GM12878 (cell line): ENCODE results near the gene MOV10L1. TPM values are rescaled to one million over a fixed set of nuclear protein-coding genes. Genes with fewer than 3 reads are reported as not detected.

Source experiments
- ATAC-seq: fragments of 200-7000 bp; cut with Tn5 transposase; 3 replicates; pipeline ENCODE4 v1.9.1; 2020; ENCODE audit warnings: mild to moderate bottlenecking, moderate library complexity
- BruUV-seq: library from RNA; stranded (reverse); fragments of 400-500 nt; replicated peaks from 2 replicates; lab custom pipeline; 2021; lab: Mats Ljungman, UMichigan
- CTCF ChIA-PET: fragments of 300-600 bp; sonication (Branson Sonifier 250); formaldehyde crosslinking; extraction: SDS; loops from one replicate; lab custom pipeline; 2021; ENCODE audit warnings: inconsistent platforms; lab: Yijun Ruan, JAX
- POLR2A ChIA-PET: fragments of 350-600 bp; formaldehyde crosslinking; extraction: SDS; loops from one replicate; lab custom pipeline; 2021; ENCODE audit warnings: inconsistent platforms; lab: Charles Lee
- RAD21 ChIA-PET: fragments of 300-600 bp; sonication (Branson Sonifier 250); formaldehyde crosslinking; loops from one replicate; lab custom pipeline; 2023; ENCODE audit warnings: antibody characterized with exemption; ENCODE audit not compliant: unreplicated experiment; lab: Charles Lee
- SMC1A ChIA-PET: fragments of 300-600 bp; sonication (Branson Sonifier 250); formaldehyde crosslinking; loops from one replicate; lab custom pipeline; 2023; ENCODE audit not compliant: unreplicated experiment, uncharacterized antibody; lab: Charles Lee
- DNase-seq: peaks from one replicate; pipeline ENCODE4 v3.0.0-alpha.2; 2011; ENCODE audit warnings: low read depth, low spot score
- FAIRE-seq: peaks from 3 replicates; lab custom pipeline; 2011; peaks lifted over from hg19 to GRCh38; lab: Jason Lieb, UNC
- H2AFZ ChIP-seq: 2 replicates; pipeline ENCODE4 v1.6.0; 2011; ENCODE audit warnings: low read depth, low read length, control low read depth; ENCODE audit not compliant: control insufficient read depth
- H3K27ac ChIP-seq: 2 replicates; pipeline ENCODE4 v1.5.1; 2011; ENCODE audit warnings: control low read depth; ENCODE audit not compliant: control insufficient read depth, insufficient read depth
- H3K27me3 ChIP-seq, 2 experiments: replicated peaks in 1 of 2; 2 replicates each; pipeline versions ENCODE4 v1.6.0 to v1.6.1; 2011; ENCODE audit warnings: low read length in 1 of 2; ENCODE audit not compliant: control insufficient read depth in 2 of 2, insufficient read depth in 2 of 2
- H3K36me3 ChIP-seq, 2 experiments: 2 replicates each; pipeline ENCODE4 v1.5.1; 2011; ENCODE audit warnings: low read length in 1 of 2; ENCODE audit not compliant: control insufficient read depth in 2 of 2, insufficient read depth in 2 of 2
- H3K4me1 ChIP-seq: 2 replicates; pipeline ENCODE4 v1.6.1; 2011; ENCODE audit warnings: mild to moderate bottlenecking, low read length, moderate library complexity, mixed read lengths; ENCODE audit not compliant: control insufficient read depth, insufficient read depth
- H3K4me2 ChIP-seq: 2 replicates; pipeline ENCODE4 v1.6.0; 2011; ENCODE audit warnings: control low read depth; ENCODE audit not compliant: control insufficient read depth, insufficient read depth
- H3K4me3 ChIP-seq: fragments of 200-600 bp; sonication (generic); 2 replicates; pipeline ENCODE4 v1.5.1; 2016
- H3K79me2 ChIP-seq: 2 replicates; pipeline ENCODE4 v1.6.0; 2011; ENCODE audit warnings: low read length; ENCODE audit not compliant: control insufficient read depth, insufficient read depth
- H3K9ac ChIP-seq: 2 replicates; pipeline ENCODE4 v1.8.0; 2011; ENCODE audit warnings: low read length, control low read depth, mixed read lengths; ENCODE audit not compliant: control insufficient read depth, insufficient read depth
- H3K9me3 ChIP-seq: replicated peaks from 3 replicates; pipeline ENCODE4 v1.5.1; 2011; ENCODE audit warnings: mild to moderate bottlenecking, low read length; ENCODE audit not compliant: control insufficient read depth, insufficient read depth
- H4K20me1 ChIP-seq: 2 replicates; pipeline ENCODE4 v1.6.0; 2011; ENCODE audit not compliant: control insufficient read depth, insufficient read depth
- CEBPB ChIP-seq, 2 experiments: fragments of 150-350 bp in 1 of 2; IDR thresholded peaks; 2 replicates each; pipeline ENCODE4 v1.6.1; 2012 to 2014; ENCODE audit warnings: low read depth in 2 of 2, low read length in 2 of 2, borderline replicate concordance in 1 of 2, inconsistent platforms in 1 of 2
- CHD1 ChIP-seq: IDR thresholded peaks from 2 replicates; pipeline ENCODE4 v1.6.1; 2012; ENCODE audit warnings: low read depth, low read length, improper control_type of control experiment
- EP300 ChIP-seq, 2 experiments: fragments of 150-350 bp in 1 of 2; IDR thresholded peaks; 2 replicates each; pipeline ENCODE4 v1.6.1; 2011 to 2012; ENCODE audit warnings: low read depth in 2 of 2, low read length in 2 of 2, borderline replicate concordance in 1 of 2, improper control_type of control experiment in 1 of 2, inconsistent platforms in 1 of 2; ENCODE audit not compliant: control insufficient read depth in 1 of 2
- HDGF ChIP-seq: fragments of 450-650 bp; IDR thresholded peaks from 2 replicates; pipeline ENCODE4 v1.6.1; 2016; ENCODE audit warnings: antibody characterized with exemption
- IKZF2 ChIP-seq, 2 experiments: fragments of 450-650 bp; IDR thresholded peaks; 2 replicates each; pipeline ENCODE4 v1.6.1; 2017; ENCODE audit warnings: mild to moderate bottlenecking in 2 of 2, moderate library complexity in 2 of 2
- KAT2A ChIP-seq: conservative IDR thresholded peaks from 2 replicates; pipeline ENCODE4 v1.6.1; 2011; ENCODE audit warnings: low read depth, low read length; ENCODE audit not compliant: control insufficient read depth
- MEF2B ChIP-seq: fragments of 450-650 bp; IDR thresholded peaks from 2 replicates; pipeline ENCODE4 v1.6.1; 2018; ENCODE audit warnings: mild to moderate bottlenecking, moderate library complexity; ENCODE audit not compliant: partially characterized antibody, poor library complexity, severe bottlenecking
- MTA3 ChIP-seq: IDR thresholded peaks from 2 replicates; pipeline ENCODE4 v1.6.1; 2012; ENCODE audit warnings: low read length, inconsistent platforms, borderline replicate concordance
- NR2F1 ChIP-seq: fragments of 450-650 bp; conservative IDR thresholded peaks from 2 replicates; pipeline ENCODE4 v1.6.1; 2017; ENCODE audit warnings: mild to moderate bottlenecking
- NRF1 ChIP-seq: conservative IDR thresholded peaks from 2 replicates; pipeline ENCODE4 v1.6.1; 2011; ENCODE audit warnings: mild to moderate bottlenecking, low read depth, low read length, improper control_type of control experiment
- RB1 ChIP-seq: fragments of 450-650 bp; formaldehyde crosslinking; IDR thresholded peaks from 2 replicates; pipeline ENCODE4 v1.6.1; 2017; ENCODE audit warnings: mild to moderate bottlenecking, borderline replicate concordance
- RFX5 ChIP-seq: IDR thresholded peaks from 2 replicates; pipeline ENCODE4 v1.6.1; 2011; ENCODE audit warnings: low read depth, low read length, improper control_type of control experiment
- SMAD5 ChIP-seq: IDR thresholded peaks from 2 replicates; pipeline ENCODE4 v1.6.1; 2016; ENCODE audit warnings: antibody characterized with exemption, low read depth
- SMC3 ChIP-seq: IDR thresholded peaks from 2 replicates; pipeline ENCODE4 v1.6.1; 2011; ENCODE audit warnings: low read length, improper control_type of control experiment, borderline replicate concordance
- TBL1XR1 ChIP-seq: IDR thresholded peaks from 2 replicates; pipeline ENCODE4 v1.6.1; 2012; ENCODE audit warnings: low read depth, low read length, improper control_type of control experiment
- TCF12 ChIP-seq: IDR thresholded peaks from 2 replicates; pipeline ENCODE4 v1.6.1; 2011; ENCODE audit warnings: low read depth, mild to moderate bottlenecking, low read length
- YY1 ChIP-seq: IDR thresholded peaks from 2 replicates; pipeline ENCODE4 v1.6.1; 2011; ENCODE audit warnings: low read depth, mild to moderate bottlenecking, low read length
- ZBED1 ChIP-seq: IDR thresholded peaks from 2 replicates; pipeline ENCODE4 v1.6.1; 2016; ENCODE audit warnings: borderline replicate concordance
- ZNF217 ChIP-seq: fragments of 450-650 bp; IDR thresholded peaks from 2 replicates; pipeline ENCODE4 v1.6.1; 2017; ENCODE audit warnings: antibody characterized with exemption, mild to moderate bottlenecking
- WGBS: methylation state at CpG from one replicate; pipeline ENCODE4 v1.1.6; 2016; ENCODE audit warnings: low lambda C conversion rate; ENCODE audit not compliant: insufficient replicate concordance, insufficient coverage; ENCODE audit errors: missing lambda C conversion rate; 5-methylcytosine and 5-hydroxymethylcytosine counted together
- in situ Hi-C: fragments of 300-500 bp; cut with MboI; formaldehyde crosslinking; loops from 9 replicates; pipeline ENCODE4 v1.14.3; 2018; ENCODE audit warnings: mixed read lengths
- intact Hi-C: fragments of 100-400 bp; cut with micrococcal nuclease; formaldehyde crosslinking; loops from one replicate; pipeline ENCODE4 v1.14.2; 2022; ENCODE audit not compliant: unreplicated experiment
- polyA plus RNA-seq, 11 experiments: library from polyadenylated mRNA; depleted of rRNA in 4 of 11; unstranded in 6 of 11; stranded (reverse) in 5 of 11; fragments of >200 nt; fragmentation: Nextera tagmentation in 4 of 11; fragmentation: Illumina TruSeq in 1 of 11; extraction: Ambion mirVana in 4 of 11; extraction: Trizol in 1 of 11; gene quantifications; 1 replicate in 1 of 11; 2 replicates in 10 of 11; pipeline versions ENCODE4 v1.2.1 to v1.2.3, GENCODE V29; 2011 to 2016; ENCODE audit warnings: inconsistent platforms in 2 of 11, missing spikeins in 2 of 11, low read depth in 1 of 11
- total RNA-seq, 4 experiments: library from RNA; depleted of rRNA in 3 of 4; stranded (reverse); fragments of >200 nt in 3 of 4; fragmentation: Illumina TruSeq in 1 of 4; extraction: Trizol in 1 of 4; gene quantifications; 2 replicates each; pipeline versions ENCODE4 v1.2.1 to v1.2.3, GENCODE V29; 2013 to 2021
- TF ChIP-seq, protein P1 (sequence below): fragments of 450-650 bp; IDR thresholded peaks from 2 replicates; pipeline ENCODE4 v1.6.1; 2016; ENCODE audit warnings: mild to moderate bottlenecking
- TF ChIP-seq, protein P2 (sequence below): IDR thresholded peaks from 2 replicates; pipeline ENCODE4 v1.6.1; 2012; ENCODE audit warnings: low read depth, low read length, improper control_type of control experiment

MOV10L1 gene
- total and polyA plus RNA-seq, 10 of the 15 experiments (the other 5 are each of a cell fraction or from before 2014, with no cell fraction given): 0.22 TPM; not detected in 9

DNA sequence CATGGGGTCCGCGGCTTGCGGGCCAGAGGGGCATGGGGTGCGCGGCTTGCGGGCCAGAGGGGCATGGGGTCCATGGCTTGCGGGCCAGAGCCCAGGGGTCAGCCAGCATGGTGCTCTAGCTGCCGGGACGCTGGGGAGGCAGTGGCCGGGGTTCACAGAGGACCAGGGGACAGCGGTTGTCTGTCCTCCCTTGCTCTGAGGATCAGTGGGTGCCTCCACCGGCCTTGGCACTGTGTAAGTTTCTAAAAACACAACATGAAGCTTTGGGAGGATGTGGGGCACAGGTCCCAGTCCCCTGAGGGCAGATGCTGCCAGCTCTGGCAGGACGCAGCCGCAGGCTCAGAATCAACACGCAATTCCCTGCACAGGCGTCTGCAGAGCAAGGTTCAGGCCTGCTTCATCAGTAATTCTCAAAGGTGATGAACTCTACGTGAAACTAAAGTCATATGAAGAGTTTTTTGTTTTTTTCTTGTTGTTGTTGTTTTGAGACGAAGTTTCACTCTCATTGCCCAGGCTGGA is 7.5 kb upstream of the MOV10L1 start (continued):
- TF ChIP-seq HDGF: no peak
- no peak for TF ChIP-seq TCF12
- TF ChIP-seq MTA3: no peak
- TF ChIP-seq ZNF217: no peak
- no peak for TF ChIP-seq NRF1
- no peak for TF ChIP-seq CHD1

DNA sequence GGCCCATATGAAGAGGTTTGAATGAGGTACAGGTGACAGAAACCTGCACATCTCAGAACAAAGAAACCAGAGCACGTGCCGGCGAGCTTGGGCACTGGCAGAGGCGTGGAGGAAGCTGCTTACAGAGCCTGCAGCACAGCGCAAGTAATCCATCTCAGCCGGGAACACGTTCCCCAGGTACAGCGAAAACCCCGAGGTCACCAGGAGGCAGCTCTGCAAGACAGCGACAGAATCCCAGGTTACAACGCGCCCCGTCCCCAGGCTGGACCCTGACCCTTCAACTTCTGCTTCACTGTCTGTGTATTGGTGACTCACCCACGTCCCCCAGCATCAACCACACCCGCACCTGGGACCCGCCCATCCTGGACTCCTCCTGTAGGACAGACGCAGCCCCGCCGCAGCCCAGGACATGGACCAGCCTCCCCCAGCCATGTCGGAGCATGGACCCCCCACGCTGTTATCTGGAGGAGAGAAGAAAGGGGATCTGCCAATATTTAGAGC is 6.8 kb upstream of the MOV10L1 start:
- Histone ChIP-seq H3K27me3 (peaks cover 1 to 2% of the 10 kb centered on the region in 2 experiments; a peak in 2 of 4 replicates), H3K4me2 (no peak overlapping the region), H3K79me2 (no peaks in the 10 kb centered on the region), H3K9me3 (peaks cover 9% of the 10 kb centered on the region; the same call in 1 of the 3 replicates), H3K27ac (no peak overlapping the region), H2AFZ (no peak overlapping the region), H4K20me1 (no peaks in the 10 kb centered on the region), H3K36me3 (no peaks in the 10 kb centered on the region), H3K4me3 (no peak overlapping the region), H3K4me1 (no peaks in the 10 kb centered on the region), H3K9ac (no peak overlapping the region)
- FAIRE-seq (no peak), ATAC-seq (no peak), DNase-seq (no peak)
- intact Hi-C loops (no loop called here), in situ Hi-C loops (no loop called here)
- 62% methylated on average over 21 of the region's 21 CpGs for WGBS
- CTCF ChIA-PET: no interaction called here
- POLR2A ChIA-PET: no interaction called here
- SMC1A ChIA-PET: no interaction called here
- BruUV-seq: no TSS peak
- RAD21 ChIA-PET: no interaction called here
- TF ChIP-seq CEBPB (IDR thresholded peaks at IDR 0.05; ENCODE audit: borderline replicate concordance in 1 of 2, low read depth in 2 of 2, low read length in 2 of 2) (no peak), ZBED1 (no peak), EP300 (IDR thresholded peaks at IDR 0.05; ENCODE audit: borderline replicate concordance in 1 of 2, control insufficient read depth in 1 of 2, low read depth in 2 of 2, low read length in 2 of 2) (no peak), KAT2A (no peak), IKZF2 (IDR thresholded peaks at IDR 0.05) (no peak), YY1 (no peak), TBL1XR1 (no peak), SMC3 (no peak), MEF2B (no peak), ZNF217 (no peak), NR2F1 (no peak), SMAD5 (no peak), RFX5 (no peak), RB1 (no peak)
- TF ChIP-seq, protein P1, sequence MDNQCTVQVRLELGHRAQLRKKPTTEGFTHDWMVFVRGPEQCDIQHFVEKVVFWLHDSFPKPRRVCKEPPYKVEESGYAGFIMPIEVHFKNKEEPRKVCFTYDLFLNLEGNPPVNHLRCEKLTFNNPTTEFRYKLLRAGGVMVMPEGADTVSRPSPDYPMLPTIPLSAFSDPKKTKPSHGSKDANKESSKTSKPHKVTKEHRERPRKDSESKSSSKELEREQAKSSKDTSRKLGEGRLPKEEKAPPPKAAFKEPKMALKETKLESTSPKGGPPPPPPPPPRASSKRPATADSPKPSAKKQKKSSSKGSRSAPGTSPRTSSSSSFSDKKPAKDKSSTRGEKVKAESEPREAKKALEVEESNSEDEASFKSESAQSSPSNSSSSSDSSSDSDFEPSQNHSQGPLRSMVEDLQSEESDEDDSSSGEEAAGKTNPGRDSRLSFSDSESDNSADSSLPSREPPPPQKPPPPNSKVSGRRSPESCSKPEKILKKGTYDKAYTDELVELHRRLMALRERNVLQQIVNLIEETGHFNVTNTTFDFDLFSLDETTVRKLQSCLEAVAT: no peak
- TF ChIP-seq, protein P2, sequence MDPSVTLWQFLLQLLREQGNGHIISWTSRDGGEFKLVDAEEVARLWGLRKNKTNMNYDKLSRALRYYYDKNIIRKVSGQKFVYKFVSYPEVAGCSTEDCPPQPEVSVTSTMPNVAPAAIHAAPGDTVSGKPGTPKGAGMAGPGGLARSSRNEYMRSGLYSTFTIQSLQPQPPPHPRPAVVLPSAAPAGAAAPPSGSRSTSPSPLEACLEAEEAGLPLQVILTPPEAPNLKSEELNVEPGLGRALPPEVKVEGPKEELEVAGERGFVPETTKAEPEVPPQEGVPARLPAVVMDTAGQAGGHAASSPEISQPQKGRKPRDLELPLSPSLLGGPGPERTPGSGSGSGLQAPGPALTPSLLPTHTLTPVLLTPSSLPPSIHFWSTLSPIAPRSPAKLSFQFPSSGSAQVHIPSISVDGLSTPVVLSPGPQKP: no peak
